ENCODE results near the gene POLD3.

DNA sequence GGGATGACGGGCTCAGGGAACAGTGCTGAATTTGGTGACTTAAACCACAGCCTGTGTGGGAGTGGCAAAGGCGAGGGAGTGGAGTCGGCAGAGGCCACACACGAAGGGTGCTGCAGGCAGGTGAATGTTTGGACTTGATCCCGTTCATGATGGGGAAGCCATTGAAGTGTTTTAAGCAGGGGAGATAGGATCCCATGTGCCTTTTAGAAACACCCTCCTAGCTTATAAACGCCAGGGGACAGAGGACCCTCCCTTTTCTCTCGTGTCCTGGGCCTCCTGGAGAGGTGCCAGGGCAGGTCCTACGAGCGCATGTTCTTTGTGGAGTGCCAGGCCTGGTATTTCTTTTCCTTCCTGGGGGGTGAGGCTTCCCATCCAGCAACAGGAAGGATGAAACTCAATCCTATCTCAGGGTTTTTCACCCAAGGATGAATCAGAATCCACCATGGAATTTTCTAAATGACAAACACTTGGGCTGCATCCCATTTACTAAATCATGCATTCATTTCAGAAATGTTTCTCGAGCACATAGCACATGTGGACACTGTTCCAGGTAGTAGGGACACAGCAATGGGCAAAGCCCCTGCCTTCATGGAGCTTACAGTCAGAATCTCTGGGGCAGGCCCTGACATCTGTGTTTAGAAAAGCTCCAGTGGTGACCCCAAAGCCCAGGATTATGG lies 79.3 kb downstream of the POLD3 start:
- TF ChIP-seq, protein P1, sequence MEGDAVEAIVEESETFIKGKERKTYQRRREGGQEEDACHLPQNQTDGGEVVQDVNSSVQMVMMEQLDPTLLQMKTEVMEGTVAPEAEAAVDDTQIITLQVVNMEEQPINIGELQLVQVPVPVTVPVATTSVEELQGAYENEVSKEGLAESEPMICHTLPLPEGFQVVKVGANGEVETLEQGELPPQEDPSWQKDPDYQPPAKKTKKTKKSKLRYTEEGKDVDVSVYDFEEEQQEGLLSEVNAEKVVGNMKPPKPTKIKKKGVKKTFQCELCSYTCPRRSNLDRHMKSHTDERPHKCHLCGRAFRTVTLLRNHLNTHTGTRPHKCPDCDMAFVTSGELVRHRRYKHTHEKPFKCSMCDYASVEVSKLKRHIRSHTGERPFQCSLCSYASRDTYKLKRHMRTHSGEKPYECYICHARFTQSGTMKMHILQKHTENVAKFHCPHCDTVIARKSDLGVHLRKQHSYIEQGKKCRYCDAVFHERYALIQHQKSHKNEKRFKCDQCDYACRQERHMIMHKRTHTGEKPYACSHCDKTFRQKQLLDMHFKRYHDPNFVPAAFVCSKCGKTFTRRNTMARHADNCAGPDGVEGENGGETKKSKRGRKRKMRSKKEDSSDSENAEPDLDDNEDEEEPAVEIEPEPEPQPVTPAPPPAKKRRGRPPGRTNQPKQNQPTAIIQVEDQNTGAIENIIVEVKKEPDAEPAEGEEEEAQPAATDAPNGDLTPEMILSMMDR (IDR thresholded peaks at IDR 0.05) = no peak
- no peak for TF ChIP-seq POLR2AphosphoS5 (IDR thresholded peaks at IDR 0.05)

Data from sigmoid colon (tissue), 4 donors.